ENCODE data around the gene USP37.

The USP37 gene

GRCh38 chr2:218430721-218431120 is 137.4 kb downstream of the USP37 start:
- no peak for DNase-seq

GRCh38 chr2:218429911-218430692 is 138.0 kb downstream of the USP37 start:
- DNase-seq: no peak

DNA sequence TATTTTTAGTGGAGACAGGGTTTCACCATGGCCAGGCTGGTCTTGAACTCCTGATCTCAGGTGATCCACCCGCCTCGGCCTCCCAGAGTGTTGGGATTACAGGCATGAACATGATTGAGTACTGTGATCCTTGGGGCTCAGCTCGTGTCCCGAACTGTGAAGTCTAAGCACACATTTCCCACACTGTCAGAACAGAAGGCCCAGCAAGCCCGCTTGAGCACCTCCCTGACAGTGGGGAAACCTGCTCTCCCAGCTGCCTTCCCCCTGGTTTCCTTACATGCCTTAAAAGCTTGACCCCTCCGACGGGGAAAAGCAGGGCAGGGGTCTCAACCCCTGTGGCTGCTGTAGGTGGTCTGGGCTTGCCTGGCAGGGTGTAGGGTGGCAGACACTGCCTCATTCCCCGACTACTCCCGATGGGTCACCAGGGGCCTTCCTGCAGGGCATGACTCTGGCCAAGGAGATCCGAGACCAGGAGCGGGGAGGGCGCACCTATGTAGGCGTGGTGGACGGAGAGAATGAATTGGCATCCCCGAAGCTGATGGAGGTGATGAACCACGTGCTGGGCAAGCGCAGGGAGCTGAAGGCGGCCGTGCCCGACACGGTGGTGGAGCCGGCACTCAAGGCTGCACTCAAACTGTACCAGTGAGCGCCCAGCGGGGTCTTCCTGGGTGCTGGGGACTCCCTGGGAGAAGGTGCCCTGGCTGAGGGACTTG is 139.1 kb downstream of the USP37 start:
- DNase-seq: no peak

DNA sequence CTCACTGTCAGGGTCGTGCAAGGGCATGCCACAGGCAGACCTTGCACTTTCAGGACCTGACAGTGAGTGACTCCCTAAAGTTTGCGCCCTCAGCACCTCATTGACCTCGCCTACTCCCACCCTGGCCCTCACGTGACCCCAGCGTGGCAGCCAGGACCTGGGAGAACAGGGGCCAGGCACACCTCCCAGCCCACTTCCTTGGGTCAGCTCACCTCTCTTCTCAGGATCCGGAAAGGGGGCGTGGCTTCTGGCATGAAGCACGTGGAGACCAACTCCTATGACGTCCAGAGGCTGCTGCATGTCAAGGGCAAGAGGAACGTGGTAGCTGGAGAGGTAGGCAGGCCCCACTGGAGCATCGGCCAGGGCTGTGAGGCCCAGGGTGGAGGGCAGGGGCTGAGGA is 140.4 kb downstream of the USP37 start:
- no peak for DNase-seq

DNA sequence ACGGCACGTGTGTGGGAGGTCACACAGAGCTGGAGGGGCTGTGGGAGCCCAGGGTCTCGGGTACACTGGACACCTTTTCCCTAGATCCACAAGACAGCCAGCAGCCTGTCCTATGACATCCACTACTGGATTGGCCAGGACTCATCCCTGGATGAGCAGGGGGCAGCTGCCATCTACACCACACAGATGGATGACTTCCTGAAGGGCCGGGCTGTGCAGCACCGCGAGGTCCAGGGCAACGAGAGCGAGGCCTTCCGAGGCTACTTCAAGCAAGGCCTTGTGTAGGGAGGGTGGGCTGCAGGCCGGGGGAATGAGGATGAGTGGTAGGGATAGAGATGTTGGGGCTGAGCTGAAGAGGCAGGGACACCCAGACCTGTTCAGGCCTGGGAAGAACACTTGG is 142.6 kb downstream of the USP37 start:
- DNase-seq: no peak

GRCh38 chr2:218423584-218423983 is 144.6 kb downstream of the USP37 start:
- DNase-seq: no peak

DNA sequence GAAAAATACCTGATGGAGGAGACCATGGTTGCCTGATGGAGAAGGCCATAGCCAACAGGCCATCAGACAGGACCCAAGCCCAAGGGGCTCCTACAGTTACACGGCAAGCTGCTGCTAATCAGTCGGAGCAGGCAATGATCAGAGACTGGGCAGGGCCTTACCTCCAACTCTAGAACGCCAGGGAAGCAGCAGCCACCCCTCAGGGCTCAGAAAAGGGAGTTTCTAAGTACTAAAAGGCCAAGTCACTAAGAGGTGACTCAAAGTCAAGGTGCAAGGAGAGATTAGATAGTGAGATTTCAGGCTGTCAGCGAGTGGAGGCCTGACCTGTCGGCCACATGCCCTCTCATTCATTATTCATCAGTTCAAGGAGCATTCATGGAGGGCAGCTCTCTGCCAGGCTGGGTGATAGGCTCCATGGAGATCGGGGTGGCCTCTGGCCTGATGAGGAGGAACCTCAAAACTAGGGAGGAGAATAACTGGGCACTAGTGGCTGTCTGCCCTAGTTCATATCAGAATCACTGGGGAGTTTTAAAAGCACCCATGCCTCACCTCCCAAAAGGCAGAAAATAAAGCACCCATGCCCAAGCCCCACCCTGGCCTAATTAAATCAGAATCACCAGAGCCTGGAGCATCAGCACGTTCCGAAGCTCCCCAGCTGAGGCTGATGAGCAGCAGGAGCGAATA is 145.6 kb downstream of the USP37 start:
- no peak for DNase-seq

DNA sequence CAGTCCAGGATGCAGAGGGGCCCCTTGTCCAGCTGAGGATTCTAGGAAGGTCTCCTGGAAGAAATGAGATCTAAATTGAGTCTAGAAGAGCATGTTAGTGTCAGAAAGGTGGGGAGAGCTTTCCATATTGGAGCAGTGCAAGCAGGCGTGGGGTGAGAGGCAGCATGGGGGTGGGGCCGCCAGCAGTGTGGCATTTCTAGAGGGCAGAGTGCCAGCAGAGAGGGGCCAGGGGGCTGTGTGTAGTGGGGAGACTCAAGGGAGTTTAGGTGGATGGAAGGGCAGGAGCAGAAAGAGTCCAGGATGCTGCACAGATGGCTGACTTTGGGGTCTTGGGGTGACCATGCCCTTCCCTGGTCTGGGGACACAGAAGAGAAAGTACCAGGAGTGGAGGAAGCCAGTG is 147.1 kb downstream of the USP37 start:
- DNase-seq: no peak

- no peak for DNase-seq
Measured at GRCh38 chr2:218419630-218420216, 148.4 kb downstream of the USP37 start.

DNA sequence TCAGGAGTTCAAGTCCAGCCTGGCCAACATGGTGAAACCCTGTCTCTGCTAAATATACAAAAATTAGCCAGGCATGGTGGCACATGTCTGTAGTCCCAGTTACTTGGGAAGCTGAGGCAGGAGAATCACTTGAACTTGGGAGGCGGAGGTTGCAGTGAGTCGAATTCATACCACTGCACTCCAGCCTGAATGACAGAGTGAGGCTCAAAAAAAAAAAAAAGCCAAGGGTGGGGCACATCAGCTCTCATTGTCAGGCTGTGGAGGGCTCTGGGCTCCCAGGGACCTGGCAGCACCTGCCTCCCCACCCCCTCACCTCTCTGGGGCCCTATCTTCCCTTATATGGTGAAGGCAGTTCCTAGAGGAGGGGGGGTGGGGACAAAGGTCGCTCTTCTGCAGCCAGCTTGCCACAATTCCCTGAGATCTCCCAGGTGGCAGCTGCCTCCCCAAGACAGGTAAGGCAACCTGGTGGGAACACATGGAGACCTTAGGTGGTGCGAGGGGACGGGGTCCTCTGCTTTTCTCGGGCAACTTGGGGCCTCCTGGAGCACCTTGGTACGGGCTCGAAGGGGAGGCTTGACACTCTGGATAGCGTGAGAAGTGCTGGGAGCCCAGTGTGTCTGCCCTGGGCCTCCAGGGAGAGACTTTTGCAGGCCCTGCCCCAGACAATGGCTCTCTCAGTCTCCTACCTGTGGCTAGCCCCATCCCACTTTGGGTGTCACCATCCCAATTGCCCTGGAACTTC is 149.3 kb downstream of the USP37 start, which contains the start of gene VIL1:
Gene VIL1, plus strand, starts transcription at position 407 of the 742 bp plus-strand sequence. CDS start 4,656 bp downstream, outside the sequence.
- no peak for DNase-seq

DNA sequence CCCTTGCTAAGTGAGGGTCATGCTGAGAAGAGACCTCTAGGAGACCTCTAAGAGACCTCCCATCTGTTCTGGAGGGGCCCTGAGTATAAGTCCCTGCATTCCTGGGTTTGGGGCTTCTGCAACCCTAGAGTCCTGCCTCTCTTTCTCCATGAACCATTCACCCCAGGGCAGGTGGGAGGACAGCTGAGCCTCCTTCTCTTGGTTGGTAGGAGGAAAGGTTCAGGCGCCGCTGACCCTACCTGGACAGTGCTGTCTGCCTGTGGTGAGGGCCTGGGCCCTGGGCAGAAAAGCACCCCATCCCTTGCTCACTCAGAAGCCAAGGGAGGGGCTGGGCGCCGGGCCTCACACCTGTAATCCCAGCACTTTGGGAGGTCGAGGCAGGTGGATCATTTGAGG is 149.8 kb downstream of the USP37 start:
- no peak for DNase-seq

DNA sequence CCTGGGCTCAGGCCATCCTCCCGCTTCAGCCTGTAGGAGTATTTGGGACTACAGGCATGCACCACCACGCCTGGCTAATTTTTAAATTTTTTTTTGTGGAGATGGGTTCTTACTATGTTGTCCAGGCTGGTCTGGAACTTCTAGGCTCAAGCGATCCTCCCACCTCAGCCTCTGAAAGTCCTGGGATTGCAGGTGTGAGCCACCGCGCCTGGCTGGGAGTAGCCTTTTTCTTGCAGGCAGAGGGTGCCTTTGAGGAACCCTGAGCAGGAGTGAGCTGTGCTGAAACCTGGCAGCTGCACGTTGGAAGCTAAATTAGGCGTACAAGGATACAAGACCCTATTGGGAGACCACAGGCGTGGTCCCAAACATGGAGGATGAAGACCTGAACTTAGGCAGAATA is 160.4 kb downstream of the USP37 start:
- DNase-seq: no peak

GRCh38 chr2:218406949-218407618 is 161.1 kb downstream of the USP37 start:
- DNase-seq: peak in 29 of 51 donors; percentile 16 to 86 (median 45)

- DNase-seq: peak; percentile 55 to 99 (median 94)
Measured at GRCh38 chr2:218406209-218406948, 161.8 kb downstream of the USP37 start.

DNA sequence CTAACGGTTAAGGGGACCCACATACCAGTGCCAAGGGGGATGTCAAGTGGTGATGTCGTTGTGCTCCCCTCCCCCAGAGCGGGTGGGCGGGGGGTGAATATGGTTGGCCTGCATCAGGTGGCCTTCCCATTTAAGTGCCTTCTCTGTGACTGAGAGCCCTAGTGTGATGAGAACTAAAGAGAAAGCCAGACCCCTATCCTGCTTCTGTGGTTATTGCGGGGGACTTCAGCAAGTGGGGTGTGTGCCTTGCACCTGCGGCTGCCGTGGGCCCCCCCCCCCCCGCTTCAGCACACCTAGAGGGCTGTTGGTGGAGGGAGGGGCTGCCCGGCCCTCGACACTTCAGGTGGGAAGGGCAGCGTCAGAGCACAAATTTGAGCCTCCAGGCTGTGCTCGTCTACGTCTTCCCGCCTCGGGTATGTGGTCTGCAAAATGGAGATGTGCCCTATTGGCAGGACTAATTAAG is 162.4 kb downstream of the USP37 start:
- peak in 1 of 51 donors; percentile 45 for DNase-seq

DNA sequence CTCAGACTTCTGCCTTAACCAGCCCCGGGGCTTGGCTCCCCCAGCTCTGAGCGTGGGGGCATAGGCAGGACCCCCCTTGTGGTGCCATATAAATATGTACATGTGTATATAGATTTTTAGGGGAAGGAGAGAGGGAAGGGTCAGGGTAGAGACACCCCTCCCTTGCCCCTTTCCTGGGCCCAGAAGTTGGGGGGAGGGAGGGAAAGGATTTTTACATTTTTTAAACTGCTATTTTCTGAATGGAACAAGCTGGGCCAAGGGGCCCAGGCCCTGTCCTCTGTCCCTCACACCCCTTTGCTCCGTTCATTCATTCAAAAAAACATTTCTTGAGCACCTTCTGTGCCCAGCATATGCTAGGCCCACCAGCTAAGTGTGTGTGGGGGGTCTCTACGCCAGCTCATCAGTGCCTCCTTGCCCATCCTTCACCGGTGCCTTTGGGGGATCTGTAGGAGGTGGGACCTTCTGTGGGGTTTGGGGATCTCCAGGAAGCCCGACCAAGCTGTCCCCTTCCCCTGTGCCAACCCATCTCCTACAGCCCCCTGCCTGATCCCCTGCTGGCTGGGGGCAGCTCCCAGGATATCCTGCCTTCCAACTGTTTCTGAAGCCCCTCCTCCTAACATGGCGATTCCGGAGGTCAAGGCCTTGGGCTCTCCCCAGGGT is 162.9 kb downstream of the USP37 start:
- DNase-seq: no peak

DNA sequence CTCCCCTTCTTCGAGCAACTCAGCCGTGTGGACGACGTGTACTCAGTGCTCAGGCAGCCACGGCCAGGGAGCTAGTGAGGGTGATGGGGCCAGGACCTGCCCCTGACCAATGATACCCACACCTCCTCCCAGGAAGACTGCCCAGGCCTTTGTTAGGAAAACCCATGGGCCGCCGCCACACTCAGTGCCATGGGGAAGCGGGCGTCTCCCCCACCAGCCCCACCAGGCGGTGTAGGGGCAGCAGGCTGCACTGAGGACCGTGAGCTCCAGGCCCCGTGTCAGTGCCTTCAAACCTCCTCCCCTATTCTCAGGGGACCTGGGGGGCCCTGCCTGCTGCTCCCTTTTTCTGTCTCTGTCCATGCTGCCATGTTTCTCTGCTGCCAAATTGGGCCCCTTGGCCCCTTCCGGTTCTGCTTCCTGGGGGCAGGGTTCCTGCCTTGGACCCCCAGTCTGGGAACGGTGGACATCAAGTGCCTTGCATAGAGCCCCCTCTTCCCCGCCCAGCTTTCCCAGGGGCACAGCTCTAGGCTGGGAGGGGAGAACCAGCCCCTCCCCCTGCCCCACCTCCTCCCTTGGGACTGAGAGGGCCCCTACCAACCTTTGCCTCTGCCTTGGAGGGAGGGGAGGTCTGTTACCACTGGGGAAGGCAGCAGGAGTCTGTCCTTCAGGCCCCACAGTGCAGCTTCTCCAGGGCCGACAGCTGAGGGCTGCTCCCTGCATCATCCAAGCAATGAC is 163.6 kb downstream of the USP37 start:
- DNase-seq: no peak

DNA sequence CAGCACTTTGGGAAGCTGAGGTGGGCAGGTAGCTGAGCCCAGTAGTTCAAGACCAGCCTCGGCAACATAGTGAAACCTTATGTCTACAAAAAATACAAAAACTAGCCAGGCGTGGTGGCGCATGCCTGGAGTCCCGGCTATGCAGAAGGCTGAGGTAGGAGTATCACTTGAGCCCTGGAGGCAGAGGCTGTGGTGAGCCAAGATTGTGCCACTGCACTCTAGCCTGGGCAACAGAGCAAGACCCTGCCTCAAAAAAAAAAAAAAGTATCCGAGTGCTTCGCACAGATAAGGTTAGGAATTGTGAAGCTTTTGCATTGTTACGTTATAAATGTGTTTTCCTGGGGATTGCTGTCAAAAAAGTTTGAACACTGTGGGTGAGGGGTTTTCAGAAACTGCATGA is 164.3 kb downstream of the USP37 start:
- no peak for DNase-seq
